Measurements from ENCODE around the gene MMD2.

- TF ChIP-seq, protein P1, sequence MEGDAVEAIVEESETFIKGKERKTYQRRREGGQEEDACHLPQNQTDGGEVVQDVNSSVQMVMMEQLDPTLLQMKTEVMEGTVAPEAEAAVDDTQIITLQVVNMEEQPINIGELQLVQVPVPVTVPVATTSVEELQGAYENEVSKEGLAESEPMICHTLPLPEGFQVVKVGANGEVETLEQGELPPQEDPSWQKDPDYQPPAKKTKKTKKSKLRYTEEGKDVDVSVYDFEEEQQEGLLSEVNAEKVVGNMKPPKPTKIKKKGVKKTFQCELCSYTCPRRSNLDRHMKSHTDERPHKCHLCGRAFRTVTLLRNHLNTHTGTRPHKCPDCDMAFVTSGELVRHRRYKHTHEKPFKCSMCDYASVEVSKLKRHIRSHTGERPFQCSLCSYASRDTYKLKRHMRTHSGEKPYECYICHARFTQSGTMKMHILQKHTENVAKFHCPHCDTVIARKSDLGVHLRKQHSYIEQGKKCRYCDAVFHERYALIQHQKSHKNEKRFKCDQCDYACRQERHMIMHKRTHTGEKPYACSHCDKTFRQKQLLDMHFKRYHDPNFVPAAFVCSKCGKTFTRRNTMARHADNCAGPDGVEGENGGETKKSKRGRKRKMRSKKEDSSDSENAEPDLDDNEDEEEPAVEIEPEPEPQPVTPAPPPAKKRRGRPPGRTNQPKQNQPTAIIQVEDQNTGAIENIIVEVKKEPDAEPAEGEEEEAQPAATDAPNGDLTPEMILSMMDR (IDR thresholded peaks at IDR 0.05; ENCODE audit: low read length) = no peak
- TF ChIP-seq EZH2phosphoT487 (IDR thresholded peaks at IDR 0.05; ENCODE audit: low read length) (no peak), EZH2 (optimal IDR thresholded peaks at IDR 0.05; ENCODE audit: low read depth, low read length) (no peak)
Measured at GRCh38 chr7:4959893-4960292, 906 bp upstream of the MMD2 start.
